SK-N-SH treated with all-trans-retinoic acid at 6 μM for 48 hours (cell line): Measurements from ENCODE around the gene IQSEC2.
A peak's percentile ranks its signal among the peaks of the same experiment; 100 is the strongest.

Experiments
- ATAC-seq: fragments of 200-7000 bp; cut with Tn5 transposase; 3 replicates; pipeline ENCODE4 v1.9.1; 2020; ENCODE audit warnings: mild to moderate bottlenecking, moderate library complexity
- ARNTL ChIP-seq: fragments of 450-650 bp; formaldehyde crosslinking; IDR thresholded peaks from 2 replicates; pipeline ENCODE4 v1.5.0; 2020; ENCODE audit warnings: low read depth, mild to moderate bottlenecking, moderate library complexity, borderline replicate concordance
- BACH2 ChIP-seq: fragments of 250-450 bp; sonication (Bioruptor Pico); IDR thresholded peaks from 2 replicates; pipeline ENCODE4 v1.9.0; 2021; ENCODE audit warnings: mild to moderate bottlenecking, borderline replicate concordance
- CREB5 ChIP-seq: fragments of 250-450 bp; sonication (Bioruptor Pico); IDR thresholded peaks from 2 replicates; pipeline ENCODE4 v1.5.1; 2020; ENCODE audit warnings: low read depth, mild to moderate bottlenecking, moderate library complexity
- CSDC2 ChIP-seq: fragments of 250-450 bp; sonication (Bioruptor Pico); IDR thresholded peaks from 2 replicates; pipeline ENCODE4 v1.5.0; 2020; ENCODE audit warnings: mild to moderate bottlenecking, moderate library complexity
- ESRRG ChIP-seq: fragments of 250-450 bp; sonication (Bioruptor Pico); IDR thresholded peaks from 2 replicates; pipeline ENCODE4 v1.6.1; 2021; ENCODE audit warnings: mild to moderate bottlenecking
- ISL1 ChIP-seq: fragments of 250-450 bp; sonication (Bioruptor Pico); IDR thresholded peaks from 2 replicates; pipeline ENCODE4 v2.1.2; 2022; ENCODE audit warnings: mild to moderate bottlenecking, moderate library complexity
- PPARA ChIP-seq: fragments of 250-450 bp; sonication (Bioruptor Pico); IDR thresholded peaks from 2 replicates; pipeline ENCODE4 v1.5.0; 2020; ENCODE audit warnings: mild to moderate bottlenecking, borderline replicate concordance
- RARB ChIP-seq: fragments of 250-450 bp; sonication (Bioruptor Pico); IDR thresholded peaks from 2 replicates; pipeline ENCODE4 v1.8.0; 2021; ENCODE audit warnings: mild to moderate bottlenecking, moderate library complexity
- SNAI2 ChIP-seq: fragments of 250-450 bp; sonication (Bioruptor Pico); IDR thresholded peaks from 2 replicates; pipeline ENCODE4 v1.5.0; 2020; ENCODE audit warnings: mild to moderate bottlenecking, moderate library complexity
- TCF4 ChIP-seq: fragments of 250-450 bp; sonication (Bioruptor Pico); IDR thresholded peaks from 2 replicates; pipeline ENCODE4 v1.8.0; 2021; ENCODE audit warnings: mild to moderate bottlenecking, moderate library complexity, borderline replicate concordance
- TOX ChIP-seq: fragments of 250-450 bp; sonication (Bioruptor Pico); IDR thresholded peaks from 2 replicates; pipeline ENCODE4 v1.8.0; 2021; ENCODE audit warnings: mild to moderate bottlenecking, moderate library complexity, borderline replicate concordance
- TSHZ2 ChIP-seq: fragments of 250-450 bp; sonication (Bioruptor Pico); IDR thresholded peaks from 2 replicates; pipeline ENCODE4 v1.5.0; 2020; ENCODE audit warnings: mild to moderate bottlenecking, moderate library complexity
- ZC3H10 ChIP-seq: fragments of 250-450 bp; sonication (Bioruptor Pico); IDR thresholded peaks from 2 replicates; pipeline ENCODE4 v1.5.1; 2021; ENCODE audit warnings: mild to moderate bottlenecking, moderate library complexity
- ZFP3 ChIP-seq: fragments of 250-450 bp; sonication (Bioruptor Pico); IDR thresholded peaks from 2 replicates; pipeline ENCODE4 v1.5.0; 2020; ENCODE audit warnings: mild to moderate bottlenecking, moderate library complexity
- ZFP30 ChIP-seq: fragments of 450-650 bp; formaldehyde crosslinking; IDR thresholded peaks from 2 replicates; pipeline ENCODE4 v1.5.0; 2022; ENCODE audit warnings: mild to moderate bottlenecking, moderate library complexity
- ZNF8 ChIP-seq: fragments of 450-650 bp; formaldehyde crosslinking; IDR thresholded peaks from 2 replicates; pipeline ENCODE4 v1.5.0; 2020; ENCODE audit warnings: mild to moderate bottlenecking, moderate library complexity

The IQSEC2 gene

GRCh38 chrX:53283099-53283498 is 1.7 kb upstream of the IQSEC2 start:
- no peak for TF ChIP-seq TCF4
- no peak for TF ChIP-seq ESRRG (CRISPR knock-in tag)
- no peak for TF ChIP-seq RARB (CRISPR knock-in tag)
- no peak for TF ChIP-seq BACH2
- no peak for TF ChIP-seq PPARA (CRISPR knock-in tag)
- no peak for TF ChIP-seq CREB5 (CRISPR knock-in tag)
- TF ChIP-seq, all 23 proteins: peak for 0
- ATAC-seq, result no peak

GRCh38 chrX:53281963-53282695 is 745 bp upstream of the IQSEC2 start:
- no peak for ATAC-seq
- TF ChIP-seq PPARA (CRISPR knock-in tag) (no peak), RARB (CRISPR knock-in tag) (no peak), ZFP30 (no peak), TOX (CRISPR knock-in tag) (no peak), ARNTL (no peak)

GRCh38 chrX:53280331-53281320 is 758 bp downstream of the IQSEC2 start:
- TF ChIP-seq BACH2, result no peak
- no peak for TF ChIP-seq PPARA (CRISPR knock-in tag)
- TF ChIP-seq ZC3H10, result no peak
- TF ChIP-seq ISL1 (CRISPR knock-in tag), result no peak
- TF ChIP-seq TSHZ2 (CRISPR knock-in tag), result no peak
- TF ChIP-seq CSDC2 (CRISPR knock-in tag), result no peak
- no peak for TF ChIP-seq SNAI2 (CRISPR knock-in tag)

GRCh38 chrX:53279296-53280237 is 1.8 kb downstream of the IQSEC2 start:
- TF ChIP-seq TOX (CRISPR knock-in tag) (no peak), ZNF8 (CRISPR knock-in tag) (no peak), CSDC2 (CRISPR knock-in tag) (no peak), CREB5 (CRISPR knock-in tag) (no peak), SNAI2 (CRISPR knock-in tag) (no peak), TSHZ2 (CRISPR knock-in tag) (no peak), ZFP3 (CRISPR knock-in tag) (0 out of 2 replicates have a peak, but pooled peaks have one; percentile 35)
- no peak for ATAC-seq

More at GRCh38 chrX:53280331-53281320, 758 bp downstream of the IQSEC2 start:
- peak; percentile 79 for ATAC-seq
